Endodermal cell (in vitro differentiated cells): Measurements from ENCODE around the gene SALL3. TPM values are rescaled to one million over a fixed set of nuclear protein-coding genes. Genes with fewer than 3 reads are reported as not detected.

Experiments
- DNase-seq: peaks from one replicate; pipeline ENCODE4 v3.0.0-alpha.2; 2017
- H3K27ac ChIP-seq: 2 replicates; pipeline ENCODE4 v1.5.1; 2013; ENCODE audit warnings: mild to moderate bottlenecking, low read depth, low read length, moderate library complexity
- H3K27me3 ChIP-seq: 2 replicates; pipeline ENCODE4 v1.6.1; 2013; ENCODE audit warnings: mild to moderate bottlenecking, low read length, moderate library complexity; ENCODE audit not compliant: insufficient read depth, control insufficient read depth, poor library complexity, severe bottlenecking
- H3K36me3 ChIP-seq: 2 replicates; pipeline ENCODE4 v1.7.0; 2013; ENCODE audit warnings: mild to moderate bottlenecking, low read length, moderate library complexity; ENCODE audit not compliant: control insufficient read depth, insufficient read depth
- H3K4me1 ChIP-seq: one replicate; pipeline ENCODE4 v1.7.0; 2013; ENCODE audit warnings: low read length; ENCODE audit not compliant: control insufficient read depth, insufficient read depth
- H3K4me3 ChIP-seq: 2 replicates; pipeline ENCODE4 v1.5.1; 2013; ENCODE audit warnings: mild to moderate bottlenecking, low read length, moderate library complexity
- H3K9ac ChIP-seq: 2 replicates; pipeline ENCODE4 v1.6.1; 2013; ENCODE audit warnings: mild to moderate bottlenecking, low read length, moderate library complexity; ENCODE audit not compliant: poor library complexity, severe bottlenecking; ENCODE audit errors: extremely low read depth
- H3K9me3 ChIP-seq: 2 replicates; pipeline ENCODE4 v1.6.1; 2013; ENCODE audit warnings: mild to moderate bottlenecking, low read length, moderate library complexity; ENCODE audit not compliant: control insufficient read depth
- H3K27ac Mint-ChIP-seq: 2 replicates; pipeline ENCODE4 v1.8.0; 2020; ENCODE audit warnings: mixed read lengths
- H3K27me3 Mint-ChIP-seq: 2 replicates; pipeline ENCODE4 v1.8.0; 2021; ENCODE audit warnings: mild to moderate bottlenecking, mixed read lengths; ENCODE audit not compliant: insufficient read depth
- H3K36me3 Mint-ChIP-seq: 2 replicates; pipeline ENCODE4 v1.8.0; 2020; ENCODE audit warnings: low read depth, mixed read lengths
- H3K4me1 Mint-ChIP-seq: 2 replicates; pipeline ENCODE4 v1.8.0; 2020; ENCODE audit warnings: mixed read lengths
- H3K4me3 Mint-ChIP-seq: 2 replicates; pipeline ENCODE4 v1.8.0; 2020; ENCODE audit warnings: mild to moderate bottlenecking, moderate library complexity, mixed read lengths
- H3K9me3 Mint-ChIP-seq: 2 replicates; pipeline ENCODE4 v1.8.0; 2020; ENCODE audit warnings: mild to moderate bottlenecking, mixed read lengths
- CTCF ChIP-seq: fragments of 200-600 bp; sonication (generic); conservative IDR thresholded peaks from 2 replicates; pipeline ENCODE4 v1.5.0; 2021; ENCODE audit warnings: antibody characterized with exemption, mild to moderate bottlenecking
- WGBS, 2 experiments: methylation state at CpG; one replicate each; pipeline versions ENCODE4 v1.1.5 to v1.1.7; 2013; ENCODE audit warnings: missing lambda C conversion rate in 2 of 2, mixed read lengths in 1 of 2; ENCODE audit not compliant: insufficient coverage in 1 of 2, insufficient read length in 1 of 2; 5-methylcytosine and 5-hydroxymethylcytosine counted together
- total RNA-seq, 2 donors: library from RNA; stranded (reverse); fragmentation: NEBNext Ultra II Directional in 1 of 2; extraction: Animal tissue kit (Norgen Biotek cat#: 25700) in 1 of 2; gene quantifications; 2 replicates in 1 of 2; 3 replicates in 1 of 2; pipeline ENCODE4 v1.2.1, GENCODE V29; 2021

SALL3 gene
- total RNA-seq, 2 donors from 2014 or later, result 9.5 to 36.4 TPM

DNA sequence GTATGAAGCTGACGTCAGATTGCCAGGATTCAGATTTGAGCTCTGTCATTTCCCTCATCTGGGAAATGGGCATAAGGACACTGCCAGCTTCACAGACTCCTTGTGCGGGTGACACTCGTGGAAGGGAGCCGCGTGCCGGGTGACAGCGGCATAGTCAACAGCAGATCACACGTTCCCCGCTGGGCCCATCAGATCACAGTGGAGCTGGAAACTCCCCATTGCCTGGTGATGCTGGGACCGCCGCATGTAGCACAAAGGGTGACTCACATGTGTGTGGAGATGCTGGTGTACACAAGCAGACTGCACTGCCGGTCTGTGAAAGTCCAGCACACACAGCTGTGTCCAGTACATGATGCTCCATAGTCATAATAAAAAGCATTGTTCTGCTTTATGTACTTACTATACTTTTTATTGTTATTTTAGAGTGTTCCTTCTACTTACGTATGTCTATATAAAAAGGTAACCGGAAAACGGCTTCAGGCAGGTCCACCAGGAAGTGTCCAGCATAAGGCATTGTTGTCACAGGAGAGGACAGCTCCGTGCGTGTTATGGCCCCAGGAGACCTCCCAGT, 31.8 kb downstream of the SALL3 start:
- whole genome bisulfite sequencing, 2 experiments, result 94 to 95% methylated on average over 13 to 17 of the region's 17 CpGs

DNA sequence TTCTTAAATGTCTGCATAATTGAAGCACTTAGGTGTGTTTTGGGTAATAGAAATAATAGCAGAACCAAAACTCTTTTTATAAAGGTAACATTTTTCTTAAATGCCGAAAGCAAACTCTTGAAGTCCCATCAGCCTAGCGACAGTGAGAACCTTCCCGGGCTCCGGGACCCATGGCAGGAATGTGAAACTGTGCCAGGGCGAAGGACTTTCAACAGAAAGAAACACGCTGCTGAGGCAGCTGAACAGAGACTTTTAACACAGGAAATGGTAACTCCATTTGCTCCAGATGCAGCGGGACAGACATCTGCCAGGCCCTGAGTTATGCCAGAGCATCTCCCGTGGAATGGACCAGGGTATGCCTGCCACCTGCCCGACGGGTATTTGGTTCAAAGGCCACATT, 34.3 kb downstream of the SALL3 start:
- no peaks in the 10 kb centered on the region for H3K36me3 Mint-ChIP-seq
- H3K9me3 Mint-ChIP-seq, result no peaks in the 10 kb centered on the region
- no peak for TF ChIP-seq CTCF

More for the DNA sequence above, 31.8 kb downstream of the SALL3 start:
- Mint-ChIP-seq H3K27me3 (no peaks in the 10 kb centered on the region), H3K4me3 (no peak overlapping the region), H3K27ac (no peak overlapping the region), H3K36me3 (no peaks in the 10 kb centered on the region), H3K9me3 (peaks cover 2% of the 10 kb centered on the region), H3K4me1 (no peaks in the 10 kb centered on the region)
- H3K27ac ChIP-seq, result no peak overlapping the region
- no peaks in the 10 kb centered on the region for H3K9me3 ChIP-seq
- TF ChIP-seq CTCF, result no peak
- H3K36me3 ChIP-seq, result no peaks in the 10 kb centered on the region
- no peak overlapping the region for H3K4me3 ChIP-seq
- H3K27me3 ChIP-seq, result no peaks in the 10 kb centered on the region
- H3K4me1 ChIP-seq, result no peaks in the 10 kb centered on the region
- H3K9ac ChIP-seq, result no peak overlapping the region
- no peak for DNase-seq

GRCh38 chr18:79018911-79019310, 39.3 kb downstream of the SALL3 start:
- DNase-seq, result no peak
- Mint-ChIP-seq H3K9me3 (peaks cover 11% of the 10 kb centered on the region), H3K36me3 (no peaks in the 10 kb centered on the region), H3K4me3 (no peak overlapping the region), H3K4me1 (no peaks in the 10 kb centered on the region), H3K27me3 (peaks cover 2% of the 10 kb centered on the region), H3K27ac (no peak overlapping the region)
- no peak overlapping the region for H3K9ac ChIP-seq
- H3K9me3 ChIP-seq, result no peaks in the 10 kb centered on the region
- WGBS, 2 experiments, result 87 to 92% methylated on average over 6 to 12 of the region's 12 CpGs
- no peaks in the 10 kb centered on the region for H3K27me3 ChIP-seq
- no peaks in the 10 kb centered on the region for H3K36me3 ChIP-seq
- no peak for TF ChIP-seq CTCF
- no peaks in the 10 kb centered on the region for H3K4me1 ChIP-seq
- no peak overlapping the region for H3K4me3 ChIP-seq
- no peak overlapping the region for H3K27ac ChIP-seq

More for the DNA sequence above, 34.3 kb downstream of the SALL3 start:
- no peak overlapping the region for H3K4me3 ChIP-seq
- no peaks in the 10 kb centered on the region for H3K36me3 ChIP-seq
- no peaks in the 10 kb centered on the region for H3K27me3 ChIP-seq
- H3K9ac ChIP-seq, result no peak overlapping the region
- Mint-ChIP-seq H3K27ac (no peak overlapping the region), H3K4me1 (no peaks in the 10 kb centered on the region), H3K4me3 (no peak overlapping the region), H3K27me3 (no peaks in the 10 kb centered on the region)
- WGBS, 2 experiments, result 94 to 95% methylated on average over 10 of the region's 10 CpGs
- no peaks in the 10 kb centered on the region for H3K9me3 ChIP-seq
- DNase-seq, result no peak
- no peak overlapping the region for H3K27ac ChIP-seq
- H3K4me1 ChIP-seq, result no peaks in the 10 kb centered on the region
